ENCODE results near the gene ITPKC. TPM values are rescaled to one million over a fixed set of nuclear protein-coding genes. Genes with fewer than 3 reads are reported as not detected.

ITPKC gene
- polyA plus RNA-seq, 1 donor from 2014 or later: 16.8 TPM

DNA sequence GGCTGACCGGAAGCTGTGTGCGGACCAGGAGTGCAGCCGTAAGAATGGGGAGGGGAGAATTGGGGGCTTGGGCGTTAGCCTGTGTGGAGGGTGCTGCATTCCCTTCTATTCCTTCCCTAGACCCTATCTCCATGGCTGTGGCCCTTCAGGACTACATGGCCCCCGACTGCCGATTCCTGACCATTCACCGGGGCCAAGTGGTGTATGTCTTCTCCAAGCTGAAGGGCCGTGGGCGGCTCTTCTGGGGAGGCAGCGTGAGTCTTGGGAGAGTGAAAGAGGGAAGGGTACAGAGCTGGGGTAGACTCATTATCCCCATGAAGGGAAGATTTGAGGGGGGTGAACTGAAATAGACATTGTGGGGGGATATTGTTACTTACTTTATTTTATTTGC is 58.7 kb downstream of the ITPKC start (continued):
- no peak for TF ChIP-seq MXI1 (conservative IDR thresholded peaks at IDR 0.05; ENCODE audit: poor library complexity, severe bottlenecking)
- TF ChIP-seq POLR2AphosphoS5 (IDR thresholded peaks at IDR 0.05): no peak
- TF ChIP-seq SMC3 (conservative IDR thresholded peaks at IDR 0.05; ENCODE audit: poor library complexity): no peak
- no peak for TF ChIP-seq EZH2 (IDR thresholded peaks at IDR 0.05; ENCODE audit: borderline replicate concordance, insufficient read depth, low read length, poor library complexity, severe bottlenecking)

DNA sequence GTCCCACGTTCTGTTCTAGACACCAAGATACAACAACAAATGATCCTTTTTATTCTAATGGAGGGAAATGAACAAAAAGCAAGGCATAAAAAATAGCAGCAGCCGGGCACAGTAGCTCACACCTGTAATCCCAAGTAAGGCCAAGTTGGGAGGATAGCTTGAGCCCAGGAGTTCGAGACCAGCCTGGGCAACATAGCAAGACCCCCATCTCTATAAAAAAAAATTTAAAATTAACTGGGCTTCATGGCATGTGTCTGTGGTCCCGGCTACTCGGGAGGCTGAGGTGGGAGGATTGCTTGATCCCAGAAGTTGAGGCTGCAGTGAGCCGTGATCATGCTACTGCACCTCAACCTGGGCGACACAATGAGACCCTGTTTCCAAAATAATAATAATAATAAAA is 59.5 kb downstream of the ITPKC start:
- no peaks in the 10 kb centered on the region for H4K20me1 ChIP-seq (ENCODE audit: insufficient read depth)
- H3K79me2 ChIP-seq (replicated peaks; ENCODE audit: insufficient read depth, low read length): no peaks in the 10 kb centered on the region
- H3K4me2 ChIP-seq (ENCODE audit: low read length): peak overlapping the region; percentile 78
- H3K9ac ChIP-seq (ENCODE audit: low read length): peak overlapping the region; percentile 87
- no peaks in the 10 kb centered on the region for H3K9me2 ChIP-seq (ENCODE audit: insufficient read depth, low read length)
- no peaks in the 10 kb centered on the region for H3K27me3 ChIP-seq (ENCODE audit: insufficient read depth, low read depth, low read length)
- H3K36me3 ChIP-seq (ENCODE audit: insufficient read depth, low read length): no peaks in the 10 kb centered on the region
- H3K27ac ChIP-seq (ENCODE audit: low read length): peak overlapping the region; percentile 99
- no peak overlapping the region for H2AFZ ChIP-seq (ENCODE audit: low read depth, low read length)
- peaks cover 4% of the 10 kb centered on the region for H3F3A ChIP-seq (ENCODE audit: insufficient read depth, low read length, poor library complexity, severe bottlenecking)
- H3K9me3 ChIP-seq (ENCODE audit: low read length): no peaks in the 10 kb centered on the region
- no peak for TF ChIP-seq TAF1 (IDR thresholded peaks at IDR 0.05; ENCODE audit: low read depth)
- TF ChIP-seq EP300 (conservative IDR thresholded peaks at IDR 0.05; ENCODE audit: poor library complexity, severe bottlenecking): no peak
- TF ChIP-seq, protein P1, sequence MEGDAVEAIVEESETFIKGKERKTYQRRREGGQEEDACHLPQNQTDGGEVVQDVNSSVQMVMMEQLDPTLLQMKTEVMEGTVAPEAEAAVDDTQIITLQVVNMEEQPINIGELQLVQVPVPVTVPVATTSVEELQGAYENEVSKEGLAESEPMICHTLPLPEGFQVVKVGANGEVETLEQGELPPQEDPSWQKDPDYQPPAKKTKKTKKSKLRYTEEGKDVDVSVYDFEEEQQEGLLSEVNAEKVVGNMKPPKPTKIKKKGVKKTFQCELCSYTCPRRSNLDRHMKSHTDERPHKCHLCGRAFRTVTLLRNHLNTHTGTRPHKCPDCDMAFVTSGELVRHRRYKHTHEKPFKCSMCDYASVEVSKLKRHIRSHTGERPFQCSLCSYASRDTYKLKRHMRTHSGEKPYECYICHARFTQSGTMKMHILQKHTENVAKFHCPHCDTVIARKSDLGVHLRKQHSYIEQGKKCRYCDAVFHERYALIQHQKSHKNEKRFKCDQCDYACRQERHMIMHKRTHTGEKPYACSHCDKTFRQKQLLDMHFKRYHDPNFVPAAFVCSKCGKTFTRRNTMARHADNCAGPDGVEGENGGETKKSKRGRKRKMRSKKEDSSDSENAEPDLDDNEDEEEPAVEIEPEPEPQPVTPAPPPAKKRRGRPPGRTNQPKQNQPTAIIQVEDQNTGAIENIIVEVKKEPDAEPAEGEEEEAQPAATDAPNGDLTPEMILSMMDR (IDR thresholded peaks at IDR 0.05; ENCODE audit: poor library complexity, severe bottlenecking): no peak
- TF ChIP-seq MXI1 (conservative IDR thresholded peaks at IDR 0.05; ENCODE audit: poor library complexity, severe bottlenecking): no peak
- TF ChIP-seq POLR2AphosphoS5 (IDR thresholded peaks at IDR 0.05): no peak
- TF ChIP-seq, protein P2, sequence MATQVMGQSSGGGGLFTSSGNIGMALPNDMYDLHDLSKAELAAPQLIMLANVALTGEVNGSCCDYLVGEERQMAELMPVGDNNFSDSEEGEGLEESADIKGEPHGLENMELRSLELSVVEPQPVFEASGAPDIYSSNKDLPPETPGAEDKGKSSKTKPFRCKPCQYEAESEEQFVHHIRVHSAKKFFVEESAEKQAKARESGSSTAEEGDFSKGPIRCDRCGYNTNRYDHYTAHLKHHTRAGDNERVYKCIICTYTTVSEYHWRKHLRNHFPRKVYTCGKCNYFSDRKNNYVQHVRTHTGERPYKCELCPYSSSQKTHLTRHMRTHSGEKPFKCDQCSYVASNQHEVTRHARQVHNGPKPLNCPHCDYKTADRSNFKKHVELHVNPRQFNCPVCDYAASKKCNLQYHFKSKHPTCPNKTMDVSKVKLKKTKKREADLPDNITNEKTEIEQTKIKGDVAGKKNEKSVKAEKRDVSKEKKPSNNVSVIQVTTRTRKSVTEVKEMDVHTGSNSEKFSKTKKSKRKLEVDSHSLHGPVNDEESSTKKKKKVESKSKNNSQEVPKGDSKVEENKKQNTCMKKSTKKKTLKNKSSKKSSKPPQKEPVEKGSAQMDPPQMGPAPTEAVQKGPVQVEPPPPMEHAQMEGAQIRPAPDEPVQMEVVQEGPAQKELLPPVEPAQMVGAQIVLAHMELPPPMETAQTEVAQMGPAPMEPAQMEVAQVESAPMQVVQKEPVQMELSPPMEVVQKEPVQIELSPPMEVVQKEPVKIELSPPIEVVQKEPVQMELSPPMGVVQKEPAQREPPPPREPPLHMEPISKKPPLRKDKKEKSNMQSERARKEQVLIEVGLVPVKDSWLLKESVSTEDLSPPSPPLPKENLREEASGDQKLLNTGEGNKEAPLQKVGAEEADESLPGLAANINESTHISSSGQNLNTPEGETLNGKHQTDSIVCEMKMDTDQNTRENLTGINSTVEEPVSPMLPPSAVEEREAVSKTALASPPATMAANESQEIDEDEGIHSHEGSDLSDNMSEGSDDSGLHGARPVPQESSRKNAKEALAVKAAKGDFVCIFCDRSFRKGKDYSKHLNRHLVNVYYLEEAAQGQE (IDR thresholded peaks at IDR 0.05; ENCODE audit: borderline replicate concordance): no peak
- TF ChIP-seq EZH2 (IDR thresholded peaks at IDR 0.05; ENCODE audit: borderline replicate concordance, insufficient read depth, low read length, poor library complexity, severe bottlenecking): no peak
- no peak for TF ChIP-seq RAD21 (conservative IDR thresholded peaks at IDR 0.05)
- TF ChIP-seq SMC3 (conservative IDR thresholded peaks at IDR 0.05; ENCODE audit: poor library complexity): no peak
- peak overlapping the region; percentile 80 for H3K4me3 ChIP-seq (ENCODE audit: low read length)

DNA sequence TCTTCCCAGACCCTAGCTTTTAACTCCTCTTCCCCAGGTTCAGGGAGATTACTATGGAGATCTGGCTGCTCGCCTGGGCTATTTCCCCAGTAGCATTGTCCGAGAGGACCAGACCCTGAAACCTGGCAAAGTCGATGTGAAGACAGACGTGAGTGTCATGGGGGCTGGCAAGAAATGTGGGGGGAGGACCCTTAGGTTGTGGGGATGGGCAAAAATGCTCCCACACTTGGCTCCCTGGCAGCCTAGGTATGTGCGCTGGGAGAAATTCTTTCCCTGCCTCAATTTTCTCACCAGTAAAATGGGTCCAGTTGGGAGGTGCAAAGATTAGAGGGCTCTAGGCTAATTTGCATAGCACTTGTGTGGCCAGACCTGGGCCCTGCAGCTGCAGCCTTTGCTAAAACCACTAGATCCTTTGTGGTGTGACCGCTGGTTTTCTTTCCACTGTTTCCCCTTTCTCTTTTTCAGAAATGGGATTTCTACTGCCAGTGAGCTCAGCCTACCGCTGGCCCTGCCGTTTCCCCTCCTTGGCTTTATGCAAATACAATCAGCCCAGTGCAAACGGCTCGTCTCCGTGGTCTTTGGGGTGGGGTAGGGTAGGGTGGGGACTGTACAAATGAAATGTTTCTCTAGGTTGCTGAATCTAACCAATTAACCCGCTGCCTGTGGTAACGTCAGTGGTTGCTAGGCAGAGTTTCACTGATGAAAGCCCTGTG is 60.2 kb downstream of the ITPKC start:
- no peaks in the 10 kb centered on the region for H3K27me3 ChIP-seq (ENCODE audit: insufficient read depth, low read depth, low read length)
- peak overlapping the region; percentile 87 for H3K9ac ChIP-seq (ENCODE audit: low read length)
- peak overlapping the region; percentile 99 for H3K27ac ChIP-seq (ENCODE audit: low read length)
- H3K9me2 ChIP-seq (ENCODE audit: insufficient read depth, low read length): no peaks in the 10 kb centered on the region
- no peaks in the 10 kb centered on the region for H4K20me1 ChIP-seq (ENCODE audit: insufficient read depth)
- peaks cover 4% of the 10 kb centered on the region for H3F3A ChIP-seq (ENCODE audit: insufficient read depth, low read length, poor library complexity, severe bottlenecking)
- H3K36me3 ChIP-seq (ENCODE audit: insufficient read depth, low read length): no peaks in the 10 kb centered on the region
- TF ChIP-seq SMC3 (conservative IDR thresholded peaks at IDR 0.05; ENCODE audit: poor library complexity) (no peak), EP300 (conservative IDR thresholded peaks at IDR 0.05; ENCODE audit: poor library complexity, severe bottlenecking) (no peak), MXI1 (conservative IDR thresholded peaks at IDR 0.05; ENCODE audit: poor library complexity, severe bottlenecking) (no peak), RAD21 (conservative IDR thresholded peaks at IDR 0.05) (no peak), TAF1 (IDR thresholded peaks at IDR 0.05; ENCODE audit: low read depth) (no peak), EZH2 (IDR thresholded peaks at IDR 0.05; ENCODE audit: borderline replicate concordance, insufficient read depth, low read length, poor library complexity, severe bottlenecking) (no peak), POLR2AphosphoS5 (IDR thresholded peaks at IDR 0.05) (no peak)
- TF ChIP-seq, protein P1 (IDR thresholded peaks at IDR 0.05; ENCODE audit: poor library complexity, severe bottlenecking): no peak
- TF ChIP-seq, protein P2 (IDR thresholded peaks at IDR 0.05; ENCODE audit: borderline replicate concordance): no peak
- no peaks in the 10 kb centered on the region for H3K9me3 ChIP-seq (ENCODE audit: low read length)
- H3K79me2 ChIP-seq (replicated peaks; ENCODE audit: insufficient read depth, low read length): no peaks in the 10 kb centered on the region
- peak overlapping the region; percentile 77 for H2AFZ ChIP-seq (ENCODE audit: low read depth, low read length)
- H3K4me2 ChIP-seq (ENCODE audit: low read length): peak overlapping the region; percentile 78
- H3K4me3 ChIP-seq (ENCODE audit: low read length): peak overlapping the region; percentile 80

Data from neural cell (in vitro differentiated cells).